Jurkat, Clone E6-1 (cell line): ENCODE results near the gene SH3GL3.

Experiments used
- DNase-seq: peaks from one replicate; pipeline ENCODE4 v3.0.0-alpha.2; 2011; ENCODE audit warnings: low read depth, low spot score
- H3K4me3 ChIP-seq: 2 replicates; pipeline ENCODE4 v1.5.1; 2011; ENCODE audit warnings: mild to moderate bottlenecking, low read length, control low read depth, moderate library complexity

Gene SH3GL3

GRCh38 chr15:83457149-83457548, 10.0 kb downstream of the SH3GL3 start:
- DNase-seq = no peak
- H3K4me3 ChIP-seq = no peak overlapping the region

- no peak for DNase-seq
- H3K4me3 ChIP-seq = no peak overlapping the region
Observed at GRCh38 chr15:83458381-83458780, 11.2 kb downstream of the SH3GL3 start.

- no peak overlapping the region for H3K4me3 ChIP-seq
- DNase-seq = no peak
Observed at GRCh38 chr15:83462026-83462425, 14.9 kb downstream of the SH3GL3 start.

GRCh38 chr15:83462953-83463433, 15.9 kb downstream of the SH3GL3 start:
- H3K4me3 ChIP-seq = no peak overlapping the region

GRCh38 chr15:83470887-83471286, 23.7 kb downstream of the SH3GL3 start:
- H3K4me3 ChIP-seq = no peak overlapping the region
- no peak for DNase-seq

More at GRCh38 chr15:83462953-83463433, 15.9 kb downstream of the SH3GL3 start:
- no peak for DNase-seq

GRCh38 chr15:83471307-83471866, 24.2 kb downstream of the SH3GL3 start:
- H3K4me3 ChIP-seq = no peak overlapping the region
- DNase-seq = no peak

GRCh38 chr15:83472151-83472550, 25.0 kb downstream of the SH3GL3 start:
- no peak for DNase-seq
- no peak overlapping the region for H3K4me3 ChIP-seq

GRCh38 chr15:83472797-83473196, 25.7 kb downstream of the SH3GL3 start:
- DNase-seq = no peak
- no peak overlapping the region for H3K4me3 ChIP-seq

GRCh38 chr15:83474578-83474977, 27.4 kb downstream of the SH3GL3 start:
- no peak overlapping the region for H3K4me3 ChIP-seq

GRCh38 chr15:83475551-83475950, 28.4 kb downstream of the SH3GL3 start:
- DNase-seq = no peak
- no peak overlapping the region for H3K4me3 ChIP-seq

More at GRCh38 chr15:83474578-83474977, 27.4 kb downstream of the SH3GL3 start:
- no peak for DNase-seq

- no peak overlapping the region for H3K4me3 ChIP-seq
- DNase-seq = no peak
Observed at GRCh38 chr15:83476066-83476465, 28.9 kb downstream of the SH3GL3 start.

- H3K4me3 ChIP-seq = no peak overlapping the region
- DNase-seq = no peak
Observed at GRCh38 chr15:83476708-83477107, 29.6 kb downstream of the SH3GL3 start.

- DNase-seq = no peak
- H3K4me3 ChIP-seq = no peak overlapping the region
Observed at GRCh38 chr15:83477172-83477807, 30.1 kb downstream of the SH3GL3 start.

GRCh38 chr15:83477808-83478537, 30.8 kb downstream of the SH3GL3 start:
- H3K4me3 ChIP-seq = no peak overlapping the region
- DNase-seq = no peak

- DNase-seq = no peak
Observed at GRCh38 chr15:83483612-83484011, 36.5 kb downstream of the SH3GL3 start.

GRCh38 chr15:83484636-83485035, 37.5 kb downstream of the SH3GL3 start:
- no peak for DNase-seq
- H3K4me3 ChIP-seq = no peak overlapping the region

More at GRCh38 chr15:83483612-83484011, 36.5 kb downstream of the SH3GL3 start:
- no peak overlapping the region for H3K4me3 ChIP-seq

GRCh38 chr15:83486363-83486762, 39.2 kb downstream of the SH3GL3 start:
- DNase-seq = no peak

GRCh38 chr15:83487519-83487918, 40.4 kb downstream of the SH3GL3 start:
- H3K4me3 ChIP-seq = no peak overlapping the region
- DNase-seq = no peak

More at GRCh38 chr15:83486363-83486762, 39.2 kb downstream of the SH3GL3 start:
- no peak overlapping the region for H3K4me3 ChIP-seq

GRCh38 chr15:83489690-83490089, 42.5 kb downstream of the SH3GL3 start:
- no peak for DNase-seq
- H3K4me3 ChIP-seq = no peak overlapping the region

GRCh38 chr15:83491486-83491885, 44.3 kb downstream of the SH3GL3 start:
- no peak overlapping the region for H3K4me3 ChIP-seq

More at GRCh38 chr15:83491486-83491885, 44.3 kb downstream of the SH3GL3 start:
- DNase-seq = no peak
